Measurements from ENCODE around the gene SCAMP3. TPM values are rescaled to one million over a fixed set of nuclear protein-coding genes. Genes with fewer than 3 reads are reported as not detected.

SCAMP3 gene
- total RNA-seq: 10 to 100 TPM; 54.5 to 91.1 (median 65.2) TPM

- 0 to 1% methylated on average over 22 to 41 of the region's 47 CpGs for WGBS, 2 donors
- Histone ChIP-seq H3K27me3 (no peaks in the 10 kb centered on the region), H3K9me3 (no peaks in the 10 kb centered on the region), H3K36me3 (peaks cover 0 to 73% (median 43%) of the 10 kb centered on the region in 3 donors), H3K4me3 (peak within 1 kb of the TSS; percentile 56 to 92 (median 80)), H3K27ac (peak within 1 kb of the TSS; percentile 60 to 95 (median 86)), H3K4me1 (peaks cover 0 to 24% (median 13%) of the 10 kb centered on the region in 4 donors)
- peak; percentile 6 to 65 for TF ChIP-seq POLR2A (IDR thresholded peaks at IDR 0.05)
- TF ChIP-seq EP300 (IDR thresholded peaks at IDR 0.05): peak; percentile 93 to 94
- TF ChIP-seq CTCF (IDR thresholded peaks at IDR 0.05): peak in 1 of 5 experiments; percentile 32
- DNase-seq (ENCODE audit: low spot score in 2 of 2): peak; percentile 89 to 97
These were observed at the start of gene SCAMP3 for GRCh38 chr1:155261852-155262673. TSS of gene SCAMP3 (minus strand) at chr1:155262360. CDS start at chr1:155262151, 209 bp downstream.

DNA sequence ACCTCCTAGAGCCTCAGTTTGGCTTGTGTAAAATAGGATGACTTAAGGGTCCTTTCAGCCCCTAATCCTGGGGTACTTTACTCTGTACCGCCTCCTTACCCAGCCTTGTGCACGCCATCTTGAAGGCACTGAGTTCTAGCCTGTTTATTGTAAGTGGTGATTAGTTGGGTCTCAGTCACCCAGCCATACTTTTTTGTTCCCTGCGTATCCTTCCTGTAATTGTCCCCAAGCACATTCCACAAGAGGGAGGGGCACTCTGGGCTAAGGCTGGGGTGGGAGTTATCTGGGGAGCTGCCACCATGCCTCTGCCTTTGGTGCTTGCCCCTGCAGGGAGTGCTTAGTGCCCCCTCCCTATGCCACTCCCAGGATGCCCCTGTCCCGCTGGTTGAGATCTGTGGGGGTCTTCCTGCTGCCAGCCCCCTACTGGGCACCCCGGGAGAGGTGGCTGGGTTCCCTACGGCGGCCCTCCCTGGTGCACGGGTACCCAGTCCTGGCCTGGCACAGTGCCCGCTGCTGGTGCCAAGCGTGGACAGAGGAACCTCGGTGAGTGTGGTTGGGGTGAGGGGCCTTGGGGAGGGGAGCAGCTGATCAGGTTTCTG, 47.4 kb upstream of the SCAMP3 start:
- no peaks in the 10 kb centered on the region for H3K9me3 ChIP-seq
- DNase-seq (ENCODE audit: low spot score in 2 of 2): no peak
- H3K4me3 ChIP-seq: peak overlapping the region; percentile 58 to 93 (median 74)
- H3K27ac ChIP-seq: peak overlapping the region; percentile 86 to 93 (median 92)
- H3K27me3 ChIP-seq: no peaks in the 10 kb centered on the region
- TF ChIP-seq CTCF (IDR thresholded peaks at IDR 0.05) (no peak), POLR2A (IDR thresholded peaks at IDR 0.05) (no peak), EP300 (IDR thresholded peaks at IDR 0.05) (no peak)
- WGBS, 2 donors: 22% methylated on average over 10 to 11 of the region's 11 CpGs
- H3K4me1 ChIP-seq: peaks cover 0 to 39% (median 16%) of the 10 kb centered on the region in 4 donors
- peaks cover 0 to 41% (median 0%) of the 10 kb centered on the region in 3 donors for H3K36me3 ChIP-seq

DNA sequence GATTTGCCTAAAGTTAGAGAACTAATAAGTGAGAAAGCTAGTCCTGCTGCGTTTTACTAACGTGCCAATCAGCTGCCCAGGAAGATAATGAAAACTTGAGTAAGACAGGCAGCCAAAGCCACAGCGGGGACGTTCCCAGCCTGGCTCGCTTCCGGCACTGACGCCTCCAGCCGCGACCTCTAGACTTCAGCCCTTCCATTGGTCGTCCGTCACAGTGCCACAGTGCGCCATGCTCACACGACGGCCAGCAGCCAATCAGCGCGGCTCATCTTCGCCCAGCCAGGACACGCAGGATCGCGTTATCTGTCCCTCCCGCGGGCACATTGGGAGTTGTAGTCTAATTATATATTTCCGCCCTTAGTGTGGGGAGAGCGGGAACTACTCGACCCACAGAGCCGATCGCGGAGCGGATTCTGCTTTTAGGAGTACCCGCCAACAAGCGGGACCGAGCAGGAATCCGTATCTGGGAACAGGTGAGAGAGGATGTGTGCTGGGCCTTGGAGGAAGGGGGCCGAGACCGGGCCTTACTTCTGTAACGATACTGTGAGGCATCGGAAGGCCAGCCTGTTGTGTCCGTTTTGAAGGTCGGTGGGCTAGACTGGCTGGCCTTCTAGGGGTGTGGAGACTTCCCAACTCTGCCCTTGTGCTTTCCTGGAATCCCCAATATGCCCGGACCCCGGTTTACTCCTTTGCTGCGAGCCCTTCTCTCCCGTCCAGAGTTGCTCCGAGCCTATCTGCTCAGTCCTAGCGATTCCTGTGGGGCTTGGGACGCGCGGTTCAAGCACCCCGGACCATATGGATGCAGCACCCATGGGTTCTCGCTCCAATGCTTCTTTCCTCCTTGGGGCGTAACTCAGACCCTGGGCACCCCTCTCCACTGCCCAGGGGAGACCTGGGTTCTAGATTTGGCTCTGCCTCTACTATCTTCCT, 46.6 kb upstream of the SCAMP3 start, which contains the start of gene FDPS:
TSS of gene FDPS (plus strand) at position 374 of the 930 bp plus-strand sequence. CDS start 924 bp downstream, outside the sequence.
- Histone ChIP-seq H3K4me3 (peak within 1 kb of the TSS; percentile 58 to 93 (median 74)), H3K27me3 (no peaks in the 10 kb centered on the region), H3K36me3 (peaks cover 0 to 33% (median 0%) of the 10 kb centered on the region in 3 donors), H3K27ac (peak within 1 kb of the TSS; percentile 86 to 93 (median 92)), H3K9me3 (no peaks in the 10 kb centered on the region), H3K4me1 (peaks cover 0 to 39% (median 16%) of the 10 kb centered on the region in 4 donors)
- TF ChIP-seq POLR2A (IDR thresholded peaks at IDR 0.05) (peak; percentile 68 to 85), EP300 (IDR thresholded peaks at IDR 0.05) (peak; percentile 90 to 91), CTCF (IDR thresholded peaks at IDR 0.05) (peak in 4 of 5 experiments; percentile 4 to 80 (median 45))
- WGBS, 2 donors: 0% methylated on average over 33 to 51 of the region's 51 CpGs
- DNase-seq (ENCODE audit: low spot score in 2 of 2): peak; percentile 96

GRCh38 chr1:155307247-155307740, 45.1 kb upstream of the SCAMP3 start:
- peaks cover 0 to 39% (median 16%) of the 10 kb centered on the region in 4 donors for H3K4me1 ChIP-seq
- TF ChIP-seq EP300 (IDR thresholded peaks at IDR 0.05): no peak
- no peak for TF ChIP-seq CTCF (IDR thresholded peaks at IDR 0.05)
- TF ChIP-seq POLR2A (IDR thresholded peaks at IDR 0.05): no peak
- peak overlapping the region in 2 of 4 donors; percentile 92 to 93 for H3K27ac ChIP-seq
- no peak overlapping the region for H3K4me3 ChIP-seq
- H3K9me3 ChIP-seq: no peaks in the 10 kb centered on the region
- WGBS, 2 donors: 49 to 54% methylated on average over 6 of the region's 6 CpGs
- peaks cover 0 to 19% (median 0%) of the 10 kb centered on the region in 3 donors for H3K36me3 ChIP-seq
- no peaks in the 10 kb centered on the region for H3K27me3 ChIP-seq
- DNase-seq (ENCODE audit: low spot score in 2 of 2): no peak

All from tibial nerve (tissue), 4 donors.